ENCODE results near the gene SMC2. TPM values are rescaled to one million over a fixed set of nuclear protein-coding genes. Genes with fewer than 3 reads are reported as not detected.

Gene SMC2
- total and polyA plus RNA-seq, 9 of the 15 experiments (the other 6 are each of a cell fraction or from before 2014, with no cell fraction given), result 18.0 to 54.0 (median 32.9) TPM

- TF ChIP-seq GTF3C2 (IDR thresholded peaks at IDR 0.05; ENCODE audit: borderline replicate concordance, extremely low read depth, insufficient read length) (no peak), ATF1 (CRISPR knock-in tag; IDR thresholded peaks at IDR 0.05) (no peak), ATF1 (tag; IDR thresholded peaks at IDR 0.05) (no peak), SMAD4 (CRISPR knock-in tag; conservative IDR thresholded peaks at IDR 0.05) (peak; percentile 27; the same call in 1 of the 2 replicates), TBP (optimal IDR thresholded peaks at IDR 0.05; ENCODE audit: low read depth, low read length) (no peak), FIP1L1 (IDR thresholded peaks at IDR 0.05; ENCODE audit: low read depth, low read length, poor library complexity, severe bottlenecking) (no peak), POLR3G (IDR thresholded peaks at IDR 0.05; ENCODE audit: extremely low read depth, insufficient read length, insufficient replicate concordance) (no peak), PATZ1 (CRISPR knock-in tag; IDR thresholded peaks at IDR 0.05; ENCODE audit: borderline replicate concordance) (no peak), NFIX (CRISPR knock-in tag; IDR thresholded peaks at IDR 0.05; ENCODE audit: low read depth) (no peak), ATF7 (IDR thresholded peaks at IDR 0.05) (peak; percentile 65), CTBP1 (IDR thresholded peaks at IDR 0.05; ENCODE audit: borderline replicate concordance) (no peak), GABPA (tag; conservative IDR thresholded peaks at IDR 0.05; ENCODE audit: low read depth) (0 out of 2 replicates have a peak, but pooled peaks have one; percentile 11), CEBPG (CRISPR knock-in tag; IDR thresholded peaks at IDR 0.05) (peak; percentile 90), CEBPG (tag; conservative IDR thresholded peaks at IDR 0.05 in 1 of 2, IDR thresholded peaks at IDR 0.05 in 1 of 2) (peak; percentile 87 to 97), JUND (IDR thresholded peaks at IDR 0.05; ENCODE audit: borderline replicate concordance, low read depth, low read length) (peak; percentile 45; the same call in 1 of the 2 replicates), JUND (tag; IDR thresholded peaks at IDR 0.05; ENCODE audit: borderline replicate concordance, low read depth, low read length) (no peak), SMAD3 (CRISPR knock-in tag; conservative IDR thresholded peaks at IDR 0.05) (peak; percentile 41; the same call in 1 of the 2 replicates), POLR2A (conservative IDR thresholded peaks at IDR 0.05) (no peak), HDAC1 (IDR thresholded peaks at IDR 0.05) (no peak), GTF2E2 (tag; IDR thresholded peaks at IDR 0.05) (no peak), POLR2B (IDR thresholded peaks at IDR 0.05; ENCODE audit: low read depth, partially characterized antibody) (no peak), TAF7 (tag; IDR thresholded peaks at IDR 0.05) (no peak), SMC3 (conservative IDR thresholded peaks at IDR 0.05; ENCODE audit: insufficient read depth, low read depth, low read length) (no peak), POLR2H (tag; IDR thresholded peaks at IDR 0.05; ENCODE audit: low read depth) (0 out of 2 replicates have a peak, but pooled peaks have one; percentile 32), NCOA1 (IDR thresholded peaks at IDR 0.05; ENCODE audit: low read depth) (no peak)
- TF ChIP-seq, protein P1, sequence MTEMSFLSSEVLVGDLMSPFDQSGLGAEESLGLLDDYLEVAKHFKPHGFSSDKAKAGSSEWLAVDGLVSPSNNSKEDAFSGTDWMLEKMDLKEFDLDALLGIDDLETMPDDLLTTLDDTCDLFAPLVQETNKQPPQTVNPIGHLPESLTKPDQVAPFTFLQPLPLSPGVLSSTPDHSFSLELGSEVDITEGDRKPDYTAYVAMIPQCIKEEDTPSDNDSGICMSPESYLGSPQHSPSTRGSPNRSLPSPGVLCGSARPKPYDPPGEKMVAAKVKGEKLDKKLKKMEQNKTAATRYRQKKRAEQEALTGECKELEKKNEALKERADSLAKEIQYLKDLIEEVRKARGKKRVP (CRISPR knock-in tag; IDR thresholded peaks at IDR 0.05), result peak; percentile 85
These were observed 5.7 kb upstream of the SMC2 start (continued) for GRCh38 chr9:104088416-104088815.
